Activated T-helper 1 cell treated with anti-CD3 and anti-CD28 coated beads, Interleukin-12 subunit alpha, Interleukin-12 subunit beta, Interleukin-2, Interleukin-4 antibody, amounts not matched to agents 30 ng/mL and 10 ng/mL and 1 ng/mL, durations not matched to agents 14 hours and 24 hours and 36 hours (primary cell): Measurements from ENCODE around the gene PDCD11. TPM values are rescaled to one million over a fixed set of nuclear protein-coding genes. Genes with fewer than 3 reads are reported as not detected.

Source experiments
- DNase-seq: peaks from one replicate; pipeline ENCODE4 v3.0.0; 2021; ENCODE audit warnings: low spot score
- H3K27ac Mint-ChIP-seq: one replicate; pipeline ENCODE4 v1.8.0; 2021; ENCODE audit warnings: mild to moderate bottlenecking, mixed read lengths
- H3K27me3 Mint-ChIP-seq: one replicate; pipeline ENCODE4 v1.8.0; 2022; ENCODE audit warnings: mild to moderate bottlenecking, moderate library complexity, mixed read lengths; ENCODE audit not compliant: insufficient read depth
- H3K36me3 Mint-ChIP-seq: one replicate; pipeline ENCODE4 v1.8.0; 2021; ENCODE audit warnings: low read depth, mixed read lengths
- H3K4me1 Mint-ChIP-seq: one replicate; pipeline ENCODE4 v1.8.0; 2021; ENCODE audit warnings: low read depth, mixed read lengths
- H3K4me3 Mint-ChIP-seq: one replicate; pipeline ENCODE4 v1.8.0; 2021; ENCODE audit warnings: mild to moderate bottlenecking, moderate library complexity, mixed read lengths
- H3K9me3 Mint-ChIP-seq: one replicate; pipeline ENCODE4 v1.8.0; 2021; ENCODE audit warnings: mixed read lengths
- intact Hi-C: fragments of 100-400 bp; cut with micrococcal nuclease; formaldehyde crosslinking; loops from one replicate; pipeline ENCODE4 v1.15.1; 2024
- total RNA-seq: library from RNA; stranded (reverse); gene quantifications from 2 replicates; pipeline ENCODE4 v1.2.3, GENCODE V29; 2022

PDCD11 gene
- total RNA-seq, 1 donor from 2014 or later: 99.0 TPM

DNA sequence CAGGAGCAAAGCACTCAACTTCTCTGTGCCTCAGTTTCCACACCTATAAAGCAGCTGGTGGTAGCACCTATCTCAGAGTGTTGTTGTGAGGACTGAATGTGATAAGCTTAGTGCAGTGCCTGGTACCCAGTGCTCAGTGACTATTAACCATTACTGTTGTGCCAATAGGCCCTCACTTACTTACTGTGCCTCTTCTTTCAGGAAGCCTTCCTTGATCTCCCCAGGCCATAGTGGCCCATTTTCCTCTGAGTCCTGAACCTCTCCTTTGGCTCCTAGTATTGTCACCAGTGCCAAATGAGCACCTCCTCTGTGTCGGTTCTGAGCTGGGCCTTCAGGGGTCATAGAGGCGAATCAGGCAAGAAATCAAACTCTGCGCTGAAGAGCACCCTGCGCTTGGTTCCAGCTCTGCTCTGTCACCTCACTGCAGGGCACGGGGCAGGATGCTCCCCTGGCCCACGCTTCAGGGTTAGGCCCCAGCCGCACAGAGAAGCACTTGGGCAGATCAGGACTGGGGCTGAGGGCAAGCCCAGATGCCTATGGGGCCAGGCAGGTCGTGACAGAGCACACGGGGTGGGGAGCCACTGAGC, 59.7 kb downstream of the PDCD11 start:
- Mint-ChIP-seq H3K9me3 (no peaks in the 10 kb centered on the region), H3K36me3 (no peaks in the 10 kb centered on the region), H3K4me1 (peaks cover 31% of the 10 kb centered on the region), H3K4me3 (no peak overlapping the region), H3K27ac (peak overlapping the region; percentile 44), H3K27me3 (no peaks in the 10 kb centered on the region)
- intact Hi-C loops: no loop called here
- no peak for DNase-seq

- H3K27me3 Mint-ChIP-seq: no peaks in the 10 kb centered on the region
- peaks cover 28% of the 10 kb centered on the region for H3K4me1 Mint-ChIP-seq
- H3K27ac Mint-ChIP-seq: peak overlapping the region; percentile 1
- H3K9me3 Mint-ChIP-seq: no peaks in the 10 kb centered on the region
- no peak for DNase-seq
- no peak overlapping the region for H3K4me3 Mint-ChIP-seq
- intact Hi-C loops: no loop called here
- H3K36me3 Mint-ChIP-seq: no peaks in the 10 kb centered on the region
These were observed 60.8 kb downstream of the PDCD11 start for GRCh38 chr10:103457176-103457712.

DNA sequence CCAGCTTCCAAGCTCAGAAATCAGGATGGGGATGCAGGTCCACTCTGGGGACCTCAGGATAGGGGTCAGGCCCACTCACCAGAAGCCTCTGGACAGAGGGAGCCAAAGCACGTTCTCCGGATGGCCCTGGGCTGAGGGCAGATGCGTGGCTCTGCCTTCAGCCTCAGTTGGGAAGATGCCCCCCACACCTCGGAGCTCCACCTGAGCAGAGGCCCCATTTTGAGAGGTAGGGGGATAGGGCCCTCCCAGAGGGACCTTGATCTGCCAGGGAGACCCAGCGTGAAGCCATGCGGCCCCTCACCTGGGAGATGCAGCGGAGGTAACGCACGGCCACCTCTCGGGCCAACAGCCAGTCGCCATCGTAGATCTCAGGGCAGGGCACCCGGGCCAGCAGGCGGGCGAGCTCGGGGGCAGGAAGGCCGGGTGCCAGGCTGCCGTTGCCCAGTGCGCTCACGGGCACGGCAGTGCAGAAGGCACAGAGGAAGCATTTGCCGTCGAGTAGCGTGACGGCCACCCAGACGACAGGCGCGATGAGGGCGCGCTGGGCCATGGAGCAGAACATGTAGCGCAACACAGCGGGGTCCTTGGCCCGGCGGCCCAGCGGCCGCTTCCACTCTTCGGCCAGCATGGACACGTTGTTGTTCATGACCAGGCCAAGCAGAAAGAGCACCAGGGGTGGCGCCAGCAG, 61.6 kb downstream of the PDCD11 start:
- peaks cover under 1% of the 10 kb centered on the region for H3K27me3 Mint-ChIP-seq
- DNase-seq: no peak
- intact Hi-C loops: no loop called here
- no peak overlapping the region for H3K27ac Mint-ChIP-seq
- H3K4me3 Mint-ChIP-seq: no peak overlapping the region
- H3K36me3 Mint-ChIP-seq: no peaks in the 10 kb centered on the region
- H3K9me3 Mint-ChIP-seq: no peaks in the 10 kb centered on the region
- peaks cover 23% of the 10 kb centered on the region for H3K4me1 Mint-ChIP-seq

DNA sequence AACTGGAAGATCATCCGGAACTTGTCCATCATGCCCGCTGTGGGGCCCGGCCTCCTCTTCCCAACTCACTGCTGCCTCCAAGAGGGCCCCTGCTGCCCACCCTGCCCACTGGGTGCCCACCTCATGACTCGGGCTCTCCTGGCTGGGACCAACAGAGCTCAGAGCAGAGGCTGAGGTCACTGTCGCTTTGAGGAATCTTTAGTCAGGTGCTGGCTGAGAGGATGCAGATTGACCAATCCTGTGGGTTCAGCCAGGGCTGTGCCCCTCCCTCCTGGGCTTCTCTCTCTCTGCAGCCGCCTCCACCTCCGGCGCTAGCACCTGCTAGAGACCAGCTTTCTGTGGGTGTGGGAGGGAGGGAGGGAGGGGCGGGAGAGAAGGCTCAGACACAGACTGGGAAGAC, 62.3 kb downstream of the PDCD11 start, which contains the start of gene CALHM1:
Gene CALHM1, minus strand, starts transcription at position 181 of the 400 bp plus-strand sequence. Its CDS starts 149 bp downstream, at position 32.
- intact Hi-C loops: no loop called here
- peaks cover 19% of the 10 kb centered on the region for H3K4me1 Mint-ChIP-seq
- DNase-seq: no peak
- H3K36me3 Mint-ChIP-seq: no peaks in the 10 kb centered on the region
- no peak within 1 kb of the TSS for H3K4me3 Mint-ChIP-seq
- H3K27ac Mint-ChIP-seq: no peak within 1 kb of the TSS
- no peaks in the 10 kb centered on the region for H3K9me3 Mint-ChIP-seq
- H3K27me3 Mint-ChIP-seq: peaks cover 2% of the 10 kb centered on the region

DNA sequence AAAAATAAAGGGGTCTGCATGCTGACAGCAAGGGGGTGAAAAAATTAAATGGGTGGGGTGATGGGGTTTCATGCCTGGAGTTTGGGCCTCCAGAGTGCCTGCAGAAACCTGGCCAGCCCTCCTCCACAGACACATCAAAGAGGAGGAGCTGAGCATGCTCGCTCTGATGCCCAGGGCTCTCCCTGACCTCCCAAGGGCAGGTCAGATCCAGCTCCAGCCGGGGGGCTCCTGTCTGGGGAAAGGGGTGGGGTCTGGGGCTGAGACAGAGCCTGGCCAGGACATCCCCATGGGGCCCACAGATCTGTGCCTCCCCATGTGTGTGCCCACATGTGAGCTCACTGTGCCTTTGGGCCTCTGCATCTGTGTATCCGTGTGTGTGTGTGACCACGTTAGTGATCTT, 63.2 kb downstream of the PDCD11 start:
- no peaks in the 10 kb centered on the region for H3K9me3 Mint-ChIP-seq
- no peak overlapping the region for H3K27ac Mint-ChIP-seq
- H3K36me3 Mint-ChIP-seq: no peaks in the 10 kb centered on the region
- H3K4me1 Mint-ChIP-seq: peaks cover 15% of the 10 kb centered on the region
- peaks cover 2% of the 10 kb centered on the region for H3K27me3 Mint-ChIP-seq
- intact Hi-C loops: no loop called here
- DNase-seq: no peak
- H3K4me3 Mint-ChIP-seq: no peak overlapping the region

DNA sequence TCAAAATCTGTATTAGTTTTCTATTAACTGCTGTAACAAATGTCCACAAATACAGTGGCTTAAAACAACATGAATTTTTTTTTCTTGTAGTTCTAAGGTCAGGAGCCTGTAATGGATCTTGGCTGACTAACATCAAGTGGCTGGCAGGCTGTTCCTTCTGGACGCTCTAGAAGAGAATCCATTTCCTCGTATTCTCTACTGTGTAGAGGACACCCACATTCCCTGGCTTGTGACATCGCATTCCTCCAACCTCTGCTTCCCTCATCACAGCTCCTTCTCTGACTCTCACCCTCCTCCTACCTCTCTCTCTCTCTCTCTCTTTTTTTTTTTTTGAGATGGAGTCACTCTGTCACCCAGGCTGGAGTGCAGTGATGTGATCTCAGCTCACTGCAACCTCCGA, 67.1 kb downstream of the PDCD11 start:
- Mint-ChIP-seq H3K36me3 (no peaks in the 10 kb centered on the region), H3K27ac (no peak overlapping the region), H3K9me3 (no peaks in the 10 kb centered on the region), H3K4me1 (peaks cover 32% of the 10 kb centered on the region), H3K27me3 (peaks cover 2% of the 10 kb centered on the region), H3K4me3 (no peak overlapping the region)
- intact Hi-C loops: no loop called here
- DNase-seq: no peak

GRCh38 chr10:103465411-103466179, 69.2 kb downstream of the PDCD11 start:
- no peak overlapping the region for H3K4me3 Mint-ChIP-seq
- no peak for DNase-seq
- intact Hi-C loops: no loop called here
- peaks cover 2% of the 10 kb centered on the region for H3K36me3 Mint-ChIP-seq
- peaks cover 32% of the 10 kb centered on the region for H3K4me1 Mint-ChIP-seq
- H3K27me3 Mint-ChIP-seq: peaks cover 2% of the 10 kb centered on the region
- no peak overlapping the region for H3K27ac Mint-ChIP-seq
- no peaks in the 10 kb centered on the region for H3K9me3 Mint-ChIP-seq

GRCh38 chr10:103466734-103467133, 70.3 kb downstream of the PDCD11 start:
- no peak overlapping the region for H3K27ac Mint-ChIP-seq
- H3K4me1 Mint-ChIP-seq: peaks cover 40% of the 10 kb centered on the region
- no peak for DNase-seq
- H3K36me3 Mint-ChIP-seq: peaks cover 2% of the 10 kb centered on the region
- H3K4me3 Mint-ChIP-seq: no peak overlapping the region
- H3K27me3 Mint-ChIP-seq: peaks cover 2% of the 10 kb centered on the region
- intact Hi-C loops: no loop called here
- H3K9me3 Mint-ChIP-seq: no peaks in the 10 kb centered on the region

- no peak overlapping the region for H3K27ac Mint-ChIP-seq
- H3K27me3 Mint-ChIP-seq: peaks cover 2% of the 10 kb centered on the region
- peaks cover 2% of the 10 kb centered on the region for H3K36me3 Mint-ChIP-seq
- H3K4me1 Mint-ChIP-seq: peaks cover 47% of the 10 kb centered on the region
- H3K9me3 Mint-ChIP-seq: no peaks in the 10 kb centered on the region
- no peak for DNase-seq
- no peak overlapping the region for H3K4me3 Mint-ChIP-seq
- intact Hi-C loops: no loop called here
These were observed 71.0 kb downstream of the PDCD11 start for GRCh38 chr10:103467406-103467805.

DNA sequence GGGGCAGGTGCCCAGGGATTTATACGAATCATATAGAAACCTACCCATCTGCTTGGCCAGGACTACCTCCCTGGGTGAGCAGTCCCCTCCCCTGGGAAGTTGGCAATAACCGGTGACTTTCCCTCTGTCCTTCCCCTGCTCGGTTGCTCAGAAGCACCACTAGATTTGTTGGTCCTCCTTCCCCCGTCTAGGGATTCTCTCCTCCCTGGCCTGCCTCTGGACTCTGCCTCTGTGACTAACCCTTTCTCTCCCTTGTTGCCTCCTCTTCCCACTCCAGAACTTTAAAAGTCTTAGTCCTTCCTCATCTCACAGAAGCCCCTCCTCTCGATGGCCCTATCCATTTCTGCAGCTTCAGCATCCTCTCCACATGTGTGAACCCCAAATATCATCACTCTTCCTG, 72.8 kb downstream of the PDCD11 start:
- H3K4me1 Mint-ChIP-seq: peaks cover 56% of the 10 kb centered on the region

GRCh38 chr10:103470761-103471653, 74.6 kb downstream of the PDCD11 start:
- Mint-ChIP-seq H3K27me3 (no peaks in the 10 kb centered on the region), H3K27ac (peak overlapping the region; percentile 89), H3K36me3 (peaks cover 2% of the 10 kb centered on the region), H3K9me3 (no peaks in the 10 kb centered on the region), H3K4me1 (peaks cover 71% of the 10 kb centered on the region), H3K4me3 (peak overlapping the region; percentile 27)
- intact Hi-C loops: loop anchor here (1.0 to 5.0 kb wide), 3 partner anchors 11 to 104 kb away; partner anchors contain the start of genes CALHM2 and TAF5
- peak; percentile 69 for DNase-seq

More for the DNA sequence above, 72.8 kb downstream of the PDCD11 start:
- DNase-seq: no peak
- Mint-ChIP-seq H3K36me3 (peaks cover 2% of the 10 kb centered on the region), H3K27me3 (no peaks in the 10 kb centered on the region), H3K9me3 (no peaks in the 10 kb centered on the region), H3K4me3 (no peak overlapping the region), H3K27ac (no peak overlapping the region)
- intact Hi-C loops: no loop called here

- Mint-ChIP-seq H3K9me3 (no peaks in the 10 kb centered on the region), H3K27ac (peak overlapping the region; percentile 89), H3K4me1 (peaks cover 71% of the 10 kb centered on the region), H3K27me3 (no peaks in the 10 kb centered on the region), H3K4me3 (peak overlapping the region; percentile 19), H3K36me3 (peaks cover 2% of the 10 kb centered on the region)
- intact Hi-C loops: loop anchor here (5.0 kb wide), 1 partner anchor 105 kb away; the partner anchor contains the start of gene TAF5
- DNase-seq: no peak
These were observed 75.6 kb downstream of the PDCD11 start for GRCh38 chr10:103472005-103472404.
